GM23338 (cell line): Measurements from ENCODE around the gene MAFF. TPM values are rescaled to one million over a fixed set of nuclear protein-coding genes. Genes with fewer than 3 reads are reported as not detected.

Experiments used
- ATAC-seq: fragments of 200-7000 bp; cut with Tn5 transposase; 3 replicates; pipeline ENCODE4 v1.9.1; 2020
- DNase-seq: peaks from one replicate; pipeline ENCODE4 v3.0.0-alpha.2; 2015; ENCODE audit warnings: low spot score
- H2AFZ ChIP-seq: fragments of 200-600 bp; sonication (generic); 2 replicates; pipeline ENCODE4 v1.8.0; 2016; ENCODE audit warnings: antibody characterized with exemption, mild to moderate bottlenecking, moderate library complexity
- H3F3A ChIP-seq: fragments of 200-600 bp; sonication (generic); replicated peaks from 2 replicates; pipeline ENCODE4 v1.8.0; 2017; ENCODE audit warnings: antibody characterized with exemption, mixed run types, low read depth
- H3K27ac ChIP-seq: fragments of 200-600 bp; sonication (generic); 2 replicates; pipeline ENCODE4 v1.6.1; 2016; ENCODE audit warnings: low read depth
- H3K27me3 ChIP-seq: fragments of 200-600 bp; sonication (generic); 2 replicates; pipeline ENCODE4 v1.8.0; 2016; ENCODE audit warnings: mild to moderate bottlenecking, mixed run types, moderate library complexity; ENCODE audit not compliant: insufficient read depth
- H3K36me3 ChIP-seq: fragments of 200-600 bp; sonication (generic); 2 replicates; pipeline ENCODE4 v1.8.0; 2016; ENCODE audit warnings: mild to moderate bottlenecking; ENCODE audit not compliant: insufficient read depth
- H3K4me1 ChIP-seq: fragments of 200-600 bp; sonication (generic); 2 replicates; pipeline ENCODE4 v1.8.0; 2016; ENCODE audit warnings: mild to moderate bottlenecking, moderate library complexity; ENCODE audit not compliant: insufficient read depth
- H3K4me2 ChIP-seq: fragments of 200-600 bp; sonication (generic); 2 replicates; pipeline ENCODE4 v1.7.1; 2017; ENCODE audit warnings: mixed run types
- H3K4me3 ChIP-seq: fragments of 200-600 bp; sonication (generic); 2 replicates; pipeline ENCODE4 v1.6.1; 2016; ENCODE audit warnings: mixed run types
- H3K79me2 ChIP-seq: fragments of 200-600 bp; sonication (generic); replicated peaks from 2 replicates; pipeline ENCODE4 v1.8.0; 2017; ENCODE audit warnings: mild to moderate bottlenecking; ENCODE audit not compliant: insufficient read depth
- H3K9me2 ChIP-seq: fragments of 200-600 bp; sonication (generic); 2 replicates; pipeline ENCODE4 v1.8.0; 2017; ENCODE audit not compliant: insufficient read depth
- H4K20me1 ChIP-seq: fragments of 200-600 bp; sonication (generic); replicated peaks from 2 replicates; pipeline ENCODE4 v1.8.0; 2017; ENCODE audit warnings: mild to moderate bottlenecking; ENCODE audit not compliant: insufficient read depth
- H3K27ac Mint-ChIP-seq: 2 replicates; pipeline ENCODE4 v1.8.0; 2020; ENCODE audit warnings: inconsistent platforms, mild to moderate bottlenecking, moderate library complexity, mixed read lengths
- H3K27me3 Mint-ChIP-seq: 3 replicates; pipeline ENCODE4 v1.8.0; 2022; ENCODE audit warnings: low read depth, mild to moderate bottlenecking, moderate library complexity, mixed read lengths, inconsistent platforms; ENCODE audit not compliant: insufficient read depth, poor library complexity
- H3K36me3 Mint-ChIP-seq: 3 replicates; pipeline ENCODE4 v1.8.0; 2021; ENCODE audit warnings: low read depth, mild to moderate bottlenecking, inconsistent platforms, moderate library complexity, mixed read lengths
- H3K4me1 Mint-ChIP-seq: 3 replicates; pipeline ENCODE4 v1.8.0; 2020; ENCODE audit warnings: mild to moderate bottlenecking, inconsistent platforms, mixed read lengths
- H3K4me3 Mint-ChIP-seq: 3 replicates; pipeline ENCODE4 v1.8.0; 2021; ENCODE audit warnings: moderate library complexity, mild to moderate bottlenecking, inconsistent platforms, mixed read lengths
- H3K9me3 Mint-ChIP-seq: 3 replicates; pipeline ENCODE4 v1.8.0; 2020; ENCODE audit warnings: moderate library complexity, mild to moderate bottlenecking, inconsistent platforms, mixed read lengths
- EZH2 ChIP-seq: fragments of 200-600 bp; sonication (generic); IDR thresholded peaks from one replicate; pipeline ENCODE4 v1.8.0; 2017; ENCODE audit warnings: antibody characterized with exemption, mild to moderate bottlenecking, low read depth; ENCODE audit not compliant: unreplicated experiment
- JUNB ChIP-seq: IDR thresholded peaks from one replicate; pipeline ENCODE4 v1.6.1; 2016; ENCODE audit warnings: antibody characterized with exemption; ENCODE audit not compliant: unreplicated experiment
- NANOG ChIP-seq: IDR thresholded peaks from 2 replicates; pipeline ENCODE4 v1.6.1; 2016; ENCODE audit warnings: antibody characterized with exemption, borderline replicate concordance
- ZNF114 ChIP-seq: fragments of 250-450 bp; sonication (Bioruptor Pico); IDR thresholded peaks from 2 replicates; pipeline ENCODE4 v1.5.0; 2020; ENCODE audit warnings: mild to moderate bottlenecking, moderate library complexity
- ZNF331 ChIP-seq: fragments of 250-450 bp; sonication (Bioruptor Pico); IDR thresholded peaks from 2 replicates; pipeline ENCODE4 v1.5.0; 2020; ENCODE audit warnings: low read depth, mild to moderate bottlenecking, moderate library complexity
- polyA plus RNA-seq: library from polyadenylated mRNA; unstranded; fragments of >200 nt; fragmentation: Nextera tagmentation; extraction: Ambion mirVana; gene quantifications from 2 replicates; pipeline ENCODE4 v1.2.1, GENCODE V29; 2016
- total RNA-seq: library from RNA; depleted of rRNA; stranded (reverse); fragments of >200 nt; shearing (Covaris generic); gene quantifications from 2 replicates; pipeline ENCODE4 v1.2.3, GENCODE V29; 2014
- TF ChIP-seq, protein P1 (sequence below): IDR thresholded peaks from one replicate; pipeline ENCODE4 v1.6.1; 2018; ENCODE audit warnings: antibody characterized with exemption; ENCODE audit not compliant: unreplicated experiment
- TF ChIP-seq, protein P2 (sequence below), 2 experiments: fragments of 200-600 bp in 1 of 2; sonication (generic) in 1 of 2; conservative IDR thresholded peaks; 2 replicates each; pipeline versions ENCODE4 v1.5.1 to v1.6.1; 2016 to 2017; ENCODE audit warnings: antibody characterized with exemption in 2 of 2, low read depth in 2 of 2, mild to moderate bottlenecking in 2 of 2, moderate library complexity in 1 of 2

MAFF gene
- total and polyA plus RNA-seq, 2 experiments from 2014 or later = 2.2 to 8.9 TPM

DNA sequence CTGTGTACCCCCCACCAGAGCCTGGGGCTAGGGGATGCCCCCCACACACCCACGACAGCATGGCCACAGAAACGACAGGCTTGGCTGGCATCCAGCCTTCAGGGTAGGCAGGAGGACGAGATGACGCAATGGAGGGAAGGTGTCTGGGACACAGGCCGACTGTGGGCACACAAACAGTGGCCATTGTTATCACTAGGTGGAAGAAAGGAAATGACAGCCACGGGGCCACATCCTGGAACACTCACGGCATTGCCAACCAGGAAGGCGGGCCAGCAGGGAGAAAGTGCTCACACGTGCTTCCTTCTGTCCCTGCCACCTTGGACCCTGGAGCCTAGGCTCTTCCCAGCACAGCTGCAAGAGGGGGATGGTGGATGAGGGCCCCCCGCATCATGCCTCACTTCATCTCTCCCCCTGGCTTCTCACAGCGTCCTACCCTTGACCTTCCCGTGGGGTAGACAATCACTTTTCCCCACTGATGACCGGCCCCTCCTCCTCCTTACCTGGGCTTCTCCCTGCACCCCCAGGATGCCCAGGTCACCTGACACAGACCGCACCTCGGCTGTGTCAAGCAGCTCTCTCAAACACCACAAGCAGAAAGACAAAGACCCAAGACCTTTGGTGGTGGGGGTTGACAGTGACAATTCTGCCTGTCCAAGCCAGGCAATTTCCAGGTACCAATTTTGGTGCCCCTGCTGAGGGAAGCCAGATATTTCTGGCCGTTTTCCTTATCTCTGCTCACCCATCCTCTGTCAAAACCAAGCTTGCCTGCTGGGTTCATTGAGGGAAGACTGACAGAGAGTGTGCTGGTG, 28.8 kb upstream of the MAFF start:
- H3K9me2 ChIP-seq = no peaks in the 10 kb centered on the region
- H3K27me3 ChIP-seq = no peaks in the 10 kb centered on the region
- peaks cover 12% of the 10 kb centered on the region for H3K4me1 Mint-ChIP-seq
- H3K9me3 Mint-ChIP-seq = no peaks in the 10 kb centered on the region
- no peak overlapping the region for H2AFZ ChIP-seq
- H4K20me1 ChIP-seq = no peaks in the 10 kb centered on the region
- H3K4me3 ChIP-seq = no peak overlapping the region
- H3K4me1 ChIP-seq = no peaks in the 10 kb centered on the region
- no peak for ATAC-seq
- no peak overlapping the region for H3K4me2 ChIP-seq
- H3K27me3 Mint-ChIP-seq = peaks cover 16% of the 10 kb centered on the region
- no peak overlapping the region for H3K27ac Mint-ChIP-seq
- no peak for DNase-seq
- no peaks in the 10 kb centered on the region; the same call in 2 of the 3 replicates for H3K36me3 Mint-ChIP-seq
- H3K79me2 ChIP-seq = no peaks in the 10 kb centered on the region
- H3F3A ChIP-seq = no peaks in the 10 kb centered on the region
- H3K36me3 ChIP-seq = no peaks in the 10 kb centered on the region
- TF ChIP-seq ZNF331 (no peak), EZH2 (no peak), ZNF114 (CRISPR knock-in tag) (no peak)
- H3K27ac ChIP-seq = no peak overlapping the region
- no peak overlapping the region for H3K4me3 Mint-ChIP-seq

DNA sequence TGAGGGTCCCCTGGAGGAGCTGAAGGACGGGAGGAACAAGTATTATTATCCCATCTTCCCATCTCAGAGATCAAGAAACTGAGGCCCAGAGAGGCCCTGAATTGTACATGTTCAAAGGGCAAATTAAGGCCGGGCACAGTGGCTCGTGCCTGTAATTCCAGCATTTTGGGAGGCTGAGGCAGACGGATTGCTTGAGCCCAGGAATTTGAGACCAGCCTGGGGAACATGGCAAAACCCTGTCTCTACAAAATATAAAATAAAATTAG, 28.2 kb upstream of the MAFF start:
- no peak for DNase-seq
- no peaks in the 10 kb centered on the region for H3K36me3 ChIP-seq
- no peaks in the 10 kb centered on the region for H3F3A ChIP-seq
- H3K4me2 ChIP-seq = no peak overlapping the region
- TF ChIP-seq NANOG (no peak), ZNF331 (no peak), ZNF114 (CRISPR knock-in tag) (no peak)
- no peaks in the 10 kb centered on the region for H3K4me1 ChIP-seq
- no peaks in the 10 kb centered on the region for H3K79me2 ChIP-seq
- Mint-ChIP-seq H3K27ac (no peak overlapping the region), H3K4me3 (no peak overlapping the region), H3K36me3 (no peaks in the 10 kb centered on the region), H3K4me1 (peaks cover 13% of the 10 kb centered on the region), H3K27me3 (peaks cover 16% of the 10 kb centered on the region), H3K9me3 (no peaks in the 10 kb centered on the region)
- H3K4me3 ChIP-seq = no peak overlapping the region
- no peak overlapping the region for H3K27ac ChIP-seq
- H3K27me3 ChIP-seq = no peaks in the 10 kb centered on the region
- H2AFZ ChIP-seq = no peak overlapping the region
- no peaks in the 10 kb centered on the region for H3K9me2 ChIP-seq
- ATAC-seq = no peak
- no peaks in the 10 kb centered on the region for H4K20me1 ChIP-seq

DNA sequence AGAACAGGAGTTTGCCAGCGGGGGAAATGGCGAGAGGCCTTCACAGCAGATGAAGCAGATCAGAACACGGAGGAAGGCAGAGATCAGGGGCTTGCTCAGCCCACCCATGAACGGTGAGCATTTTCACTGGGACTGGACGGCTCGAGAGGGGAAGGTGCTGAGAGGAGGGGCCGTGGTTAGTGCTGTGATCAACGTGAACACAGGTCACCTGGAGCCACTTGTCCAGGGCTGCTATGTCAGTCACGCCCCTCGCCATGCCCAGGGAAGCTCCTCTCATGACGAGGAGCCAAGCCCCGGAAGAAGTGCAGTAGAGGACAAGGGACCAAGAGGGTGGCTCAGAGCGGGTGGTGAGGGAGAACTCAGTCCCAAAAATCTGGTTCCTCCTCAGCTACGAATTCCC, 27.2 kb upstream of the MAFF start:
- H3K27ac Mint-ChIP-seq = no peak overlapping the region
- H3K36me3 Mint-ChIP-seq = peaks cover 5% of the 10 kb centered on the region; the same call in 1 of the 3 replicates
- TF ChIP-seq NANOG (no peak), EZH2 (no peak), JUNB (no peak), ZNF114 (CRISPR knock-in tag) (no peak), ZNF331 (no peak)
- TF ChIP-seq, protein P1, sequence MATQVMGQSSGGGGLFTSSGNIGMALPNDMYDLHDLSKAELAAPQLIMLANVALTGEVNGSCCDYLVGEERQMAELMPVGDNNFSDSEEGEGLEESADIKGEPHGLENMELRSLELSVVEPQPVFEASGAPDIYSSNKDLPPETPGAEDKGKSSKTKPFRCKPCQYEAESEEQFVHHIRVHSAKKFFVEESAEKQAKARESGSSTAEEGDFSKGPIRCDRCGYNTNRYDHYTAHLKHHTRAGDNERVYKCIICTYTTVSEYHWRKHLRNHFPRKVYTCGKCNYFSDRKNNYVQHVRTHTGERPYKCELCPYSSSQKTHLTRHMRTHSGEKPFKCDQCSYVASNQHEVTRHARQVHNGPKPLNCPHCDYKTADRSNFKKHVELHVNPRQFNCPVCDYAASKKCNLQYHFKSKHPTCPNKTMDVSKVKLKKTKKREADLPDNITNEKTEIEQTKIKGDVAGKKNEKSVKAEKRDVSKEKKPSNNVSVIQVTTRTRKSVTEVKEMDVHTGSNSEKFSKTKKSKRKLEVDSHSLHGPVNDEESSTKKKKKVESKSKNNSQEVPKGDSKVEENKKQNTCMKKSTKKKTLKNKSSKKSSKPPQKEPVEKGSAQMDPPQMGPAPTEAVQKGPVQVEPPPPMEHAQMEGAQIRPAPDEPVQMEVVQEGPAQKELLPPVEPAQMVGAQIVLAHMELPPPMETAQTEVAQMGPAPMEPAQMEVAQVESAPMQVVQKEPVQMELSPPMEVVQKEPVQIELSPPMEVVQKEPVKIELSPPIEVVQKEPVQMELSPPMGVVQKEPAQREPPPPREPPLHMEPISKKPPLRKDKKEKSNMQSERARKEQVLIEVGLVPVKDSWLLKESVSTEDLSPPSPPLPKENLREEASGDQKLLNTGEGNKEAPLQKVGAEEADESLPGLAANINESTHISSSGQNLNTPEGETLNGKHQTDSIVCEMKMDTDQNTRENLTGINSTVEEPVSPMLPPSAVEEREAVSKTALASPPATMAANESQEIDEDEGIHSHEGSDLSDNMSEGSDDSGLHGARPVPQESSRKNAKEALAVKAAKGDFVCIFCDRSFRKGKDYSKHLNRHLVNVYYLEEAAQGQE = no peak
- TF ChIP-seq, protein P2, sequence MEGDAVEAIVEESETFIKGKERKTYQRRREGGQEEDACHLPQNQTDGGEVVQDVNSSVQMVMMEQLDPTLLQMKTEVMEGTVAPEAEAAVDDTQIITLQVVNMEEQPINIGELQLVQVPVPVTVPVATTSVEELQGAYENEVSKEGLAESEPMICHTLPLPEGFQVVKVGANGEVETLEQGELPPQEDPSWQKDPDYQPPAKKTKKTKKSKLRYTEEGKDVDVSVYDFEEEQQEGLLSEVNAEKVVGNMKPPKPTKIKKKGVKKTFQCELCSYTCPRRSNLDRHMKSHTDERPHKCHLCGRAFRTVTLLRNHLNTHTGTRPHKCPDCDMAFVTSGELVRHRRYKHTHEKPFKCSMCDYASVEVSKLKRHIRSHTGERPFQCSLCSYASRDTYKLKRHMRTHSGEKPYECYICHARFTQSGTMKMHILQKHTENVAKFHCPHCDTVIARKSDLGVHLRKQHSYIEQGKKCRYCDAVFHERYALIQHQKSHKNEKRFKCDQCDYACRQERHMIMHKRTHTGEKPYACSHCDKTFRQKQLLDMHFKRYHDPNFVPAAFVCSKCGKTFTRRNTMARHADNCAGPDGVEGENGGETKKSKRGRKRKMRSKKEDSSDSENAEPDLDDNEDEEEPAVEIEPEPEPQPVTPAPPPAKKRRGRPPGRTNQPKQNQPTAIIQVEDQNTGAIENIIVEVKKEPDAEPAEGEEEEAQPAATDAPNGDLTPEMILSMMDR (conservative IDR thresholded peaks at IDR 0.05; ENCODE audit: low read depth in 2 of 2) = no peak

More for the DNA sequence above, 27.2 kb upstream of the MAFF start:
- H4K20me1 ChIP-seq = no peaks in the 10 kb centered on the region
- H3K4me3 Mint-ChIP-seq = no peak overlapping the region
- H3K36me3 ChIP-seq = no peaks in the 10 kb centered on the region
- H3K9me3 Mint-ChIP-seq = no peaks in the 10 kb centered on the region
- no peak overlapping the region for H3K4me2 ChIP-seq
- no peaks in the 10 kb centered on the region for H3K9me2 ChIP-seq
- DNase-seq = no peak
- H3K4me1 Mint-ChIP-seq = peaks cover 18% of the 10 kb centered on the region
- H3F3A ChIP-seq = no peaks in the 10 kb centered on the region
- H3K27ac ChIP-seq = no peak overlapping the region
- no peak overlapping the region for H3K4me3 ChIP-seq
- no peaks in the 10 kb centered on the region for H3K4me1 ChIP-seq
- no peaks in the 10 kb centered on the region for H3K27me3 ChIP-seq
- no peaks in the 10 kb centered on the region for H3K79me2 ChIP-seq
- ATAC-seq = no peak
- H2AFZ ChIP-seq = no peak overlapping the region
- peaks cover 16% of the 10 kb centered on the region for H3K27me3 Mint-ChIP-seq
